Measurements from ENCODE around the gene KERA. TPM values are rescaled to one million over a fixed set of nuclear protein-coding genes. Genes with fewer than 3 reads are reported as not detected.

Gene KERA
- total and polyA plus RNA-seq, 2 of the 4 experiments (the other 2 are of a cell fraction) = not detected

- Histone ChIP-seq H3K9me3 (ENCODE audit: control insufficient read depth, insufficient read depth, low read length) (no peaks in the 10 kb centered on the region), H3K4me2 (ENCODE audit: low read depth, low read length) (no peak overlapping the region), H3K23ac (ENCODE audit: low read depth, low read length) (no peak overlapping the region), H2AK5ac (ENCODE audit: low read depth, low read length) (no peak overlapping the region), H3K9me1 (ENCODE audit: insufficient read depth, low read length) (no peaks in the 10 kb centered on the region), H2BK120ac (ENCODE audit: low read depth, low read length) (no peak overlapping the region), H4K91ac (ENCODE audit: insufficient read depth, low read depth, low read length) (no peak overlapping the region), H3K14ac (replicated peaks; ENCODE audit: low read depth, low read length) (no peak overlapping the region), H2AK9ac (replicated peaks; ENCODE audit: low read depth, low read length, poor library complexity) (no peak overlapping the region), H3K4ac (ENCODE audit: low read depth, low read length) (no peak overlapping the region), H2BK5ac (ENCODE audit: low read depth, low read length, poor library complexity, severe bottlenecking) (no peak overlapping the region), H3K56ac (ENCODE audit: extremely low read depth, insufficient read depth, low read length) (no peak overlapping the region), H2BK20ac (ENCODE audit: low read depth, low read length) (no peak overlapping the region), H3K18ac (ENCODE audit: low read depth, low read length) (no peak overlapping the region), H3K4me3 (ENCODE audit: insufficient read depth, low read depth, low read length) (no peak overlapping the region), H2AFZ (replicated peaks; ENCODE audit: low read length, poor library complexity) (no peak overlapping the region), H3K9ac (ENCODE audit: low read depth, low read length) (no peak overlapping the region), H2BK15ac (ENCODE audit: low read depth, low read length) (no peak overlapping the region), H4K20me1 (ENCODE audit: insufficient read depth, low read length) (no peaks in the 10 kb centered on the region), H3K27me3 (ENCODE audit: control insufficient read depth, insufficient read depth, low read length) (no peaks in the 10 kb centered on the region), H3K4me1 (ENCODE audit: control insufficient read depth, insufficient read depth, low read length) (no peaks in the 10 kb centered on the region), H4K8ac (ENCODE audit: low read depth in 2 of 2, low read length in 2 of 2) (no peak overlapping the region), H3K36me3 (ENCODE audit: control insufficient read depth, insufficient read depth, low read length) (no peaks in the 10 kb centered on the region), H3K79me1 (ENCODE audit: low read depth in 1 of 2, low read length in 2 of 2) (no peaks in the 10 kb centered on the region), H3K27ac (ENCODE audit: insufficient read depth, low read length) (no peak overlapping the region), H4K5ac (ENCODE audit: low read depth, low read length) (no peak overlapping the region)
- intact Hi-C loops (cut with micrococcal nuclease) = no loop called here
- no CpG with 5 or more reads among the region's 2 CpGs for WGBS, 2 experiments (ENCODE audit: extremely low coverage in 2 of 2, insufficient read length in 1 of 2)
- dilution Hi-C loops (cut with HindIII; ENCODE audit: low sequenced_read_pairs, unreplicated experiment) = no loop called here
- no TSS peak for BruUV-seq (replicated peaks)
- DNase-seq (no peak), ATAC-seq (ENCODE audit: low read depth) (no peak)
- in situ Hi-C loops (cut with MboI; ENCODE audit: low sequenced_read_pairs) = no loop called here
- POLR2A ChIA-PET (ENCODE audit: unreplicated experiment) = no interaction called here
- no peak for TF ChIP-seq ELK1 (IDR thresholded peaks at IDR 0.05; ENCODE audit: borderline replicate concordance, low read depth, low read length)
- no peak for TF ChIP-seq RFX5 (IDR thresholded peaks at IDR 0.05; ENCODE audit: low read depth, low read length)
- no peak for TF ChIP-seq USF2 (IDR thresholded peaks at IDR 0.05; ENCODE audit: low read depth, low read length)
- TF ChIP-seq RAD21 (IDR thresholded peaks at IDR 0.05; ENCODE audit: low read length) = no peak
- TF ChIP-seq FOS (IDR thresholded peaks at IDR 0.05; ENCODE audit: low read depth, low read length) = no peak
- no peak for TF ChIP-seq MXI1 (IDR thresholded peaks at IDR 0.05; ENCODE audit: borderline replicate concordance, low read depth, low read length)
- TF ChIP-seq POLR2A (IDR thresholded peaks at IDR 0.05; ENCODE audit: low read depth, low read length) = no peak
- TF ChIP-seq BHLHE40 (IDR thresholded peaks at IDR 0.05; ENCODE audit: low read depth, low read length) = no peak
- TF ChIP-seq CHD1 (IDR thresholded peaks at IDR 0.05; ENCODE audit: low read depth, low read length) = no peak
- no peak for TF ChIP-seq CEBPB (IDR thresholded peaks at IDR 0.05; ENCODE audit: low read depth, low read length)
- TF ChIP-seq RCOR1 (IDR thresholded peaks at IDR 0.05; ENCODE audit: insufficient replicate concordance, low read length) = no peak
- TF ChIP-seq CTCF (conservative IDR thresholded peaks at IDR 0.05; ENCODE audit: low read depth, low read length) = no peak
- TF ChIP-seq MAFK (IDR thresholded peaks at IDR 0.05; ENCODE audit: low read depth, low read length) = no peak
- no peak for TF ChIP-seq NFE2L2 (IDR thresholded peaks at IDR 0.05; ENCODE audit: low read depth, low read length)
- CTCF ChIA-PET = interaction anchor here (0.6 kb wide), 1 partner anchor 35 kb away, joined by 3 read pairs; no protein-coding TSS in a partner anchor
Observed at GRCh38 chr12:91072931-91073330, 15.1 kb upstream of the KERA start.

Measured in IMR-90 (cell line).